Muscle of leg (tissue), 11 donors: Measurements from ENCODE around the gene DNASE1L1. TPM values are rescaled to one million over a fixed set of nuclear protein-coding genes. Genes with fewer than 3 reads are reported as not detected.

Experiments used
- DNase-seq: peaks from one replicate; pipeline ENCODE4 v3.0.0; 2013
- H3K27ac ChIP-seq: one replicate; pipeline ENCODE4 v1.5.1; 2013; ENCODE audit warnings: mild to moderate bottlenecking, low read length, control low read depth
- H3K27me3 ChIP-seq: one replicate; pipeline ENCODE4 v1.6.1; 2013; ENCODE audit warnings: low read length; ENCODE audit not compliant: control insufficient read depth, insufficient read depth
- H3K36me3 ChIP-seq: one replicate; pipeline ENCODE4 v1.6.1; 2013; ENCODE audit warnings: low read length; ENCODE audit not compliant: control insufficient read depth, insufficient read depth
- H3K4me1 ChIP-seq: one replicate; pipeline ENCODE4 v1.6.1; 2013; ENCODE audit warnings: low read length; ENCODE audit not compliant: control insufficient read depth, insufficient read depth
- H3K4me3 ChIP-seq: one replicate; pipeline ENCODE4 v1.5.1; 2013; ENCODE audit warnings: low read length, control low read depth
- H3K9me3 ChIP-seq: replicated peaks from 2 replicates; pipeline ENCODE4 v1.6.1; 2013; ENCODE audit warnings: low read depth, low read length; ENCODE audit not compliant: control insufficient read depth
- WGBS: methylation state at CpG from one replicate; pipeline ENCODE4 v1.1.5; 2013; ENCODE audit warnings: missing lambda C conversion rate; ENCODE audit not compliant: insufficient coverage; 5-methylcytosine and 5-hydroxymethylcytosine counted together
- polyA plus RNA-seq, 8 donors: library from polyadenylated mRNA; unstranded; fragments of 120-200 nt; gene quantifications; one replicate each; pipeline versions ENCODE4 v1.2.1 to v1.2.3, GENCODE V29; 2013; ENCODE audit warnings: inconsistent platforms in 1 of 8, low replicate concordance in 1 of 8; ENCODE audit not compliant: insufficient read length in 8 of 8, insufficient read depth in 1 of 8
- total RNA-seq: library from RNA; stranded (reverse); fragments of 120-200 nt; gene quantifications from one replicate; pipeline ENCODE4 v1.2.4, GENCODE V29; 2013

DNASE1L1 gene
- total and polyA plus RNA-seq, 9 donors: 17.8 to 38.7 (median 32.6) TPM

GRCh38 chrX:154445776-154446175 is 36.7 kb upstream of the DNASE1L1 start:
- peaks cover 3% of the 10 kb centered on the region for H3K9me3 ChIP-seq
- WGBS: 88% methylated on average over 16 of the region's 16 CpGs
- no peak overlapping the region for H3K27ac ChIP-seq
- H3K4me1 ChIP-seq: peaks cover 17% of the 10 kb centered on the region
- no peaks in the 10 kb centered on the region for H3K27me3 ChIP-seq
- no peak for DNase-seq
- H3K4me3 ChIP-seq: no peak overlapping the region
- peaks cover 65% of the 10 kb centered on the region for H3K36me3 ChIP-seq

GRCh38 chrX:154444755-154445246 is 35.7 kb upstream of the DNASE1L1 start:
- Histone ChIP-seq H3K9me3 (peaks cover 3% of the 10 kb centered on the region), H3K4me1 (peaks cover 17% of the 10 kb centered on the region), H3K27ac (peak overlapping the region; percentile 35), H3K27me3 (no peaks in the 10 kb centered on the region), H3K36me3 (peaks cover 65% of the 10 kb centered on the region), H3K4me3 (peak overlapping the region; percentile 53)
- DNase-seq: no peak
- 56% methylated on average over 8 of the region's 13 CpGs for WGBS

GRCh38 chrX:154443992-154444754 is 35.1 kb upstream of the DNASE1L1 start, which contains the start of gene FAM50A:
TSS of gene FAM50A (plus strand) at chrX:154444141. CDS start at chrX:154444236, 95 bp downstream.
- WGBS: 21% methylated on average over 93 of the region's 94 CpGs
- H3K4me1 ChIP-seq: peaks cover 17% of the 10 kb centered on the region
- no peaks in the 10 kb centered on the region for H3K27me3 ChIP-seq
- H3K36me3 ChIP-seq: peaks cover 65% of the 10 kb centered on the region
- peak; percentile 86 for DNase-seq
- peaks cover 3% of the 10 kb centered on the region for H3K9me3 ChIP-seq
- peak within 1 kb of the TSS; percentile 85 for H3K27ac ChIP-seq
- peak within 1 kb of the TSS; percentile 53 for H3K4me3 ChIP-seq

- H3K4me3 ChIP-seq: peak overlapping the region; percentile 42
- DNase-seq: no peak
- peaks cover 4% of the 10 kb centered on the region for H3K9me3 ChIP-seq
- H3K27ac ChIP-seq: peak overlapping the region; percentile 85
- H3K4me1 ChIP-seq: peaks cover 18% of the 10 kb centered on the region
- no peaks in the 10 kb centered on the region for H3K27me3 ChIP-seq
- H3K36me3 ChIP-seq: peaks cover 65% of the 10 kb centered on the region
- WGBS: 44% methylated on average over 10 of the region's 10 CpGs
Measured at GRCh38 chrX:154443479-154443910, 34.4 kb upstream of the DNASE1L1 start.

GRCh38 chrX:154441984-154442707 is 33.1 kb upstream of the DNASE1L1 start:
- Histone ChIP-seq H3K27ac (no peak overlapping the region), H3K27me3 (no peaks in the 10 kb centered on the region), H3K4me3 (no peak overlapping the region), H3K9me3 (peaks cover 5% of the 10 kb centered on the region), H3K36me3 (peaks cover 56% of the 10 kb centered on the region), H3K4me1 (peaks cover 27% of the 10 kb centered on the region)
- DNase-seq: no peak
- 76% methylated on average over 20 of the region's 21 CpGs for WGBS

GRCh38 chrX:154441564-154441963 is 32.5 kb upstream of the DNASE1L1 start:
- H3K9me3 ChIP-seq: peaks cover 5% of the 10 kb centered on the region
- no peaks in the 10 kb centered on the region for H3K27me3 ChIP-seq
- peaks cover 27% of the 10 kb centered on the region for H3K4me1 ChIP-seq
- H3K4me3 ChIP-seq: no peak overlapping the region
- 92% methylated on average over 10 of the region's 11 CpGs for WGBS
- DNase-seq: no peak
- H3K36me3 ChIP-seq: peaks cover 50% of the 10 kb centered on the region
- H3K27ac ChIP-seq: no peak overlapping the region

GRCh38 chrX:154440623-154441357 is 31.7 kb upstream of the DNASE1L1 start:
- Histone ChIP-seq H3K4me3 (no peak overlapping the region), H3K36me3 (peaks cover 49% of the 10 kb centered on the region), H3K4me1 (peaks cover 32% of the 10 kb centered on the region), H3K27me3 (no peaks in the 10 kb centered on the region), H3K27ac (no peak overlapping the region), H3K9me3 (peaks cover 5% of the 10 kb centered on the region)
- no peak for DNase-seq
- 85% methylated on average over 15 of the region's 17 CpGs for WGBS

GRCh38 chrX:154439841-154440240 is 30.8 kb upstream of the DNASE1L1 start:
- Histone ChIP-seq H3K27me3 (no peaks in the 10 kb centered on the region), H3K4me3 (no peak overlapping the region), H3K4me1 (peaks cover 23% of the 10 kb centered on the region), H3K36me3 (peaks cover 55% of the 10 kb centered on the region), H3K9me3 (peaks cover 5% of the 10 kb centered on the region), H3K27ac (no peak overlapping the region)
- 90% methylated on average over 11 of the region's 18 CpGs for WGBS
- no peak for DNase-seq

GRCh38 chrX:154437971-154438893 is 29.2 kb upstream of the DNASE1L1 start:
- Histone ChIP-seq H3K4me1 (peaks cover 15% of the 10 kb centered on the region), H3K9me3 (peaks cover 5% of the 10 kb centered on the region), H3K27me3 (no peaks in the 10 kb centered on the region), H3K27ac (no peak overlapping the region), H3K36me3 (peaks cover 71% of the 10 kb centered on the region), H3K4me3 (peak overlapping the region; percentile 60)
- 64% methylated on average over 18 of the region's 28 CpGs for WGBS
- DNase-seq: no peak
